KOPT-K1 (cell line): ENCODE data around the gene NFATC3.

Source experiments
- H3K27ac ChIP-seq: fragments of 200-600 bp; sonication (generic); 2 replicates; pipeline ENCODE4 v1.5.1; 2016; ENCODE audit warnings: antibody characterized with exemption, mild to moderate bottlenecking, low read depth, low read length; ENCODE audit not compliant: poor library complexity, severe bottlenecking
- H3K36me3 ChIP-seq: fragments of 200-600 bp; sonication (generic); 2 replicates; pipeline ENCODE4 v1.5.1; 2017; ENCODE audit warnings: antibody characterized with exemption, mild to moderate bottlenecking, low read length, moderate library complexity; ENCODE audit not compliant: insufficient read depth
- H3K9me3 ChIP-seq: fragments of 200-600 bp; sonication (generic); 2 replicates; pipeline ENCODE4 v1.5.1; 2017; ENCODE audit warnings: antibody characterized with exemption, low read length, mild to moderate bottlenecking; ENCODE audit not compliant: insufficient read depth, poor library complexity, severe bottlenecking

NFATC3 gene

DNA sequence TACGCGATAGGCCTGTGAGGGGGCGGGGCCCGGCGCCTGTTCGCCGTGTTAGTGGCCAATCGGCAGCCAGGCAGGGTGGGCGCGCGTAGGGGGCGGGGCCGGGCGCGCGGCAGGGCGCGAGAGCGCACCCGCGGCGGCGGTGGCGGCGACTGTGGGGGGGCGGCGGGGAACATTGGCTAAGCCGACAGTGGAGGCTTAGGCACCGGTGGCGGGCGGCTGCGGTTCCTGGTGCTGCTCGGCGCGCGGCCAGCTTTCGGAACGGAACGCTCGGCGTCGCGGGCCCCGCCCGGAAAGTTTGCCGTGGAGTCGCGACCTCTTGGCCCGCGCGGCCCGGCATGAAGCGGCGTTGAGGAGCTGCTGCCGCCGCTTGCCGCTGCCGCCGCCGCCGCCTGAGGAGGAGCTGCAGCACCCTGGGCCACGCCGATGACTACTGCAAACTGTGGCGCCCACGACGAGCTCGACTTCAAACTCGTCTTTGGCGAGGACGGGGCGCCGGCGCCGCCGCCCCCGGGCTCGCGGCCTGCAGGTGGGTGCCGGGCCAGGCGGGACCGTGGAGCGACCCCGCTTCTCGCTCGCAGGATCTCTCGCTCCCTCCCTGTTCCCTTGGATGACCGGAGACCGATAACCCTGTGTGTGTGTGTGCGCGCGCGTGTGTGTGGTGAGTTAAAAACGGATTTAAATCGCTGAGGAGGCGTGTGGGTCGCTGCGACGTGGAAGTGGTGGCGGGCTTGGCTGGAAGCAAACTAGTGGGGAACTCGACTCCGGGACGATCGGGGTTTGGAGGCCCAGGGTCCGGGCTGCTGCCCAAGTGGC is at the start of gene NFATC3:
Gene NFATC3, plus strand, starts transcription at position 112 of the 813 bp plus-strand sequence. Its CDS starts 312 bp downstream, at position 424.
- Histone ChIP-seq H3K27ac (peak within 1 kb of the TSS; percentile 93), H3K9me3 (no peaks in the 10 kb centered on the region), H3K36me3 (no peaks in the 10 kb centered on the region)

DNA sequence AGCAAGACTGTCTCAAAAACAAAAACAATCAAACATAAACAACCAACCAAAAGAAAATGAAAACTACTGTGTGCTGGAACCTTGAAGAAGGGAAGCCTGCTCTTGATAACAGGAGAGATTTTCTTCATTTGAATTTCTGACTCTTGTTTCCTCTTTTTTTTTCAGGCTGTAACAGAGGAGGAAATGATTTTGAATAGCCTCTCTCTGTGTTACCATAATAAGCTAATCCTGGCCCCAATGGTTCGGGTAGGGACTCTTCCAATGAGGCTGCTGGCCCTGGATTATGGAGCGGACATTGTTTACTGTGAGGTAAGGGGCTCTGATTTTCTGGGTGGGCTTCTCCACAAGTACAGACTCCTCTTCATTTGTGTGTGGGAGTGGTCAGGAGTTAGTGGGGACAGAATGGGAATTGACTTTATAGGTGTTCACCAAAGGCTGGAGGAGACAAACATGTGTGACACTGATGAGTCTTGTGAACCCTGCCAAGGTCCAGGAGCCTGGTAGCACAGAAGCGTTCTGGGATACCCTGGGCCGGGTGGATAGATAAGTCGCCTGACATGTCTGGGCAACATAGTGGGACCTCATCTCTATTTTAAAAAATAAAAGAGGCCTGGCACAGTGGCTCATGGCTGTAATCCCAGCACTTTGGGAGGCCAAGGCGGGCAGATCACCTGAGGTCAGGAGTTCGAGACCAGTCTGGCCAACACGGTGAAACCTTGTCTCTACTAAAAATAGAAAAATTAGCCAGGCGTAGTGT is 47.2 kb upstream of the NFATC3 start:
- Histone ChIP-seq H3K9me3 (no peaks in the 10 kb centered on the region), H3K36me3 (peaks cover 21% of the 10 kb centered on the region), H3K27ac (no peak overlapping the region)

DNA sequence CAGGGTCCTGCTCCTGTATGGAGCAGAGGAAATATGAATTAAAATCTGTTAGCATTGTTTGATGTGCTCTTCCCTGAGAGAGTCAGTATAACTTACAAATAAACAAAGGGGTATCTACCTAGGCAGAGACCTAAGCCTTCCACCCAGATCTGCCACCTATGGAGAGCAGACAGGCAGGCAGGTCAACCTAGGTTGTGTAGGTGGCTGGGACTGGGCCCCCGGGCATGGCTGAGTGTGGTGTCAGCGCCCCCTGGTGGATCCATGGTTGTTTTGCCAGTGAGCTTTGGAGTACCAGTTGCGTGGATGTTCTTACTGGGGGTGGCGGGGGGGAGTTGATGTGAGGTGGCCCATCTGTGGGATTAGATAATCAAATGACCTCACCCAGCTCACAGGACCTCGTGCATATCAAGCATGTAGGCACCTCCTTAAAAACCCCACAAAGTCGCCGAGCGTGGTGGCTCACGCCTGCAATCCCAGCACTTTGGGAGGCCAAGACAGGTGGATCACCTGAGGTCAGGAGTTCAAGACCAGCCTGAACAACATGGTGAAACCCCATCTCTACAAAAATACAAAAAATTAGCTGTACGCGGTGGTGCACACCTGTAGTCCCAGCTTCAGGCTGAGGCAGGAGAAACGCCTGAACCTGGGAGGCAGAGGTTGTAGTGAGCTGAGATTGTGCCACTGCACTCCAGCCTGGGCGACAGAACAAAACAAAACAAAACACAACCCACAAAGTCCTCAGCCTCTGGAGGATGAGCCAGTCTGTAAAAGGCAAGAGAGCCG is 44.5 kb upstream of the NFATC3 start:
- Histone ChIP-seq H3K27ac (no peak overlapping the region), H3K36me3 (peaks cover 25% of the 10 kb centered on the region), H3K9me3 (no peaks in the 10 kb centered on the region)

DNA sequence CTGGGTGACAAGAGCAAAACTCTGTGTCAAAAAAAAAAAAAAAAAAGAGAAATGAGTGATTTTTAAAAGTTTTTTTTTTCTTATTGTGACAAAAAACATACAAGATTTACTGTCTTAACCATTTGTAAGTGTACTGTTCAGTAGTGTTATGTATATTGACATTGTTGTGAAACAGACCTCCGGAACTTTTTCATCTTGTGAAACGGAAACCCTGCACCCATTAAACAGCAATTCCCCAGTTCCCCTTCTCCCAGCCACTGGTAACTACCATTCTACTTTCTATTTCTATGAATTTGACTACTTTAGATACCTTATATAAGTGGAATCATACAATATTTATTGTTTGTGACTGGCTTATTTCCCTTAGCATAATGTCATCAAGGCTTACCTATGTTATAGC is 43.4 kb upstream of the NFATC3 start:
- Histone ChIP-seq H3K36me3 (peaks cover 25% of the 10 kb centered on the region), H3K9me3 (no peaks in the 10 kb centered on the region)

DNA sequence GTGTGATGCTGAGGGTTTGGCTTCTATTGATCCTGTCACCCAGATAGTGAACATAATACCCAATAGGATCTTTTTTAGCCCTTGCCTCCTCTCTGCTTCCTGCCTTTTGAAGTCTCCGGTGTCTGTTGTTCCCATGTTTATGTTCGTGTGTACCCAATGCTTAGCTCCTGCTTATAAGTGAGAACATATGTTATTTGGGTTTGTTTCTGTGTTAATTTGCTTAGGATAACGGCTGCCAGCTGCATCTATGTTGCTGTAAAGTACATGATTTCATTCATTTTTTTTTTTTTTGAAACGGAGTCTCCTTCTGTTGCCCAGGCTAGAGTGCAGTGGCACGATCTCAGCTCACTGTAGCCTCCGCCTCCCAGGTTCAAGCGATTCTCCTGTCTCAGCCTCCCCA is 39.1 kb upstream of the NFATC3 start:
- Histone ChIP-seq H3K9me3 (no peaks in the 10 kb centered on the region), H3K36me3 (peaks cover 29% of the 10 kb centered on the region), H3K27ac (no peak overlapping the region)

More for the DNA sequence above, 43.4 kb upstream of the NFATC3 start:
- H3K27ac ChIP-seq, result no peak overlapping the region

DNA sequence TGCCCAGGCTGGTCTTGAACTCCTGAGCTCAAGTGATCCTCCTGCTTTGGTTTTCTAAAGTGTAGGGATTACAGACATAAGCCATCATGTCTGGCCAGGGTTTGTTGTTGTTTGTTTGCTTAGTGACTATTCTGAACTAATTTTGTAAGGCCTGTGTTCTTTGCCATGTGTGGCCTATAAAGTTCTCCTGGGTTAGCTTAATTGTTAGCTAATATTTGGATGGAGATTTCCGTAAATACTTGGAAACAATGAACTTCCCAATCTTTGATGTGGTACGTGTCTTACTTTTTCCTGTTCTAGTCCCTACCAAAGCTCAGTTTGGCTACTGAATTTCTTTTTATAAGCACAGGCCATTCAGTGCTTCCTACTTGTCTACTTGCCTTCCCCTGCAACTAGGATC is 37.2 kb upstream of the NFATC3 start:
- Histone ChIP-seq H3K36me3 (peaks cover 42% of the 10 kb centered on the region), H3K27ac (no peak overlapping the region), H3K9me3 (no peaks in the 10 kb centered on the region)

DNA sequence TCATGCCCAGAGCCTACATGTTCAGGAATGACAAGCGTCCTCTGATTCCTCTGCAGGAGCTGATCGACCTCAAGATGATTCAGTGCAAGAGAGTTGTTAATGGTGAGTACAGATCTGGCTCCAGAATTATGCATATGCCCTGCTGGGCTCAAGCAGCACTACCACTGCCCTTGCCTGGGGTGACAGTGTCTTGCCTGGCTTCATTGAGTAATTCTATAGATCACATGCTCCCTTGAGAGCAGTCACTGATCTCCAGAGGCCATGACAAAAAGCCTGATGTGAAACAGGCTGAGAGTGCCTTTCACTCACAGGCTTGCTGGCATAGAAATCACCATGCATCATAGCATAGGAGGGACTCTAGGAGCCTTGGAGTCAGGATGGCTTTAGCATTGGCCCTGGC is 35.7 kb upstream of the NFATC3 start:
- Histone ChIP-seq H3K27ac (no peak overlapping the region), H3K9me3 (no peaks in the 10 kb centered on the region), H3K36me3 (peaks cover 53% of the 10 kb centered on the region)

DNA sequence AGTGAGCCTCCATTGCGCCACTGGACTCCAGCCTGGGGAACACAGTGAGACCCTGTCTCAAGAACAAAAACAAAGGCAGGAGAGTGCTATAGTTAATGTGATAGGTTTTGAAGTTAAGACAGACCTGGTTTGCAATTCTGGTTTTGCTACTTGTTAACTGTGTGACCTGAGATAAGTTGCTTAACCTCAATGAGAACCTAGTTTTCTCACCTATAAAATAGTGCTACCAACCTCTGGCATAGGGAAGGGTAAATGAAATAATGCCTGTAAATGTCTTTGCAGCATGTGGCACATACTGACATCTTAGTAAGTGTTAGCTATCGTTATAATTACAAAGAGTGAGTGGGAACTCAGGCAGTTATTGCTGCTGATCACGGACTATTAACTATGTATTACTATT is 29.8 kb upstream of the NFATC3 start:
- Histone ChIP-seq H3K9me3 (no peaks in the 10 kb centered on the region), H3K36me3 (peaks cover 86% of the 10 kb centered on the region), H3K27ac (no peak overlapping the region)

DNA sequence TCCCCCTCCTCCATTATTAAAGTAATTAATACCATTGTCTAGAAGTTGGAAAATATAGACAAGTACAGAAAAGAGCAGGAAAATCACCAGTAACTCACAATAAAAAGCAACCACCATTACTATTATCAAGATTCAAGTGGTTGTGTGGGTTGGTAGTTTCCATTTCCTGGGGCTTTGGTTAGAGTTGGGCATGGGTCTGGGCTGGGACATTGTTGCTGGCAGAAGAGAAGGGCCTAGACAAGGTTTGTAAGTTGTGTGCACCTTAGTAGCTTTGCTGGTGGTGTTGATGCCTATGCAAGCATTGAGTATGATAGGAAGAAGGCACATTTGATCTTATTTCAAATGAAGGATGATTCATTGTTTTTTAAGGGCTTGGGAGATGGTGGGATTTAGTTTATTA is 25.4 kb upstream of the NFATC3 start:
- H3K9me3 ChIP-seq, result no peaks in the 10 kb centered on the region
- H3K36me3 ChIP-seq, result peaks cover 54% of the 10 kb centered on the region
- H3K27ac ChIP-seq, result no peak overlapping the region

DNA sequence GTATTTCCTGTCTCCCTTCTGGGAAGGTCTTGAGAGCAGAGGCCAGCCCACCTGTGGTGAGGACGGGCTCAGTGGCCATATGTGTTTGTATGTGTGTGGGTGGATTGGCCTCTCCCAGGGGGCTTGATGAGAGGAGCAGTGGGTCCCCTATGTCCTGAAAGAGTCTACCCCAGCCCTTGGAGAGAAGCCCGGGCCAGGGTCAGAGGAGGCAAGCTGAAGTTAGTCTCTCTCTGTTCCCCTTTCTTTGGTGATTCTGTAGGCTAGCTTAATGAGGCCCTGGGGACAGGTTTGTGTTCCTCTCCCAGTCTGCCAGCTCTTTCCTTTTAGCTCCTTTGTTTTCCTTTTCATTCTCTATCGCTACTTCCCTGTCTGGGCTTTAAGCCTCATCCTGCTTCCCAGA is 23.8 kb upstream of the NFATC3 start:
- H3K27ac ChIP-seq, result peak overlapping the region; percentile 31
- peaks cover 43% of the 10 kb centered on the region for H3K36me3 ChIP-seq

DNA sequence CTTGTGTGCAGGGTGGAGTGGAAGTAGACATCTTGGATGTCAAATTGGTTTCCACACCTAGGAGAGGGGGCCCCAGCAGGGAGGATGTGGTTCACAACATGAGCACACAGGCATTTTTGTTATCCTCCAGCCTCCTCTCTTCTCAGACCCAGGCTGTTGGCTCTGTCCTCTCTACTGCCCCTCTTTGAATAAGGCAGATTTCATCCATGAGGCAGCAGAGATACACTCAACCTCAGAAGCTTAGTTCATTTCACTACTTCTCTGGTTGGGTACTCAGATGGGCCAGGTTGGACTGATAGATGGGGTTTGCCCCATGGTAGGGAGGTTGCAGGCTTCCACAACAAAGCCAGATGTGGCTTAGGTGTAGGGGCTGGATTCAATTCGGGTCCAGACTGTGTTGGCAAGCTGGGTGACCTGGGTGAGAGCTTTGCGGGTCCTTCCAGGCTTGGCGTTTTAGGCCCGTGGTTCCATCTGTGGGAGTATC is 22.2 kb upstream of the NFATC3 start:
- Histone ChIP-seq H3K9me3 (no peaks in the 10 kb centered on the region), H3K36me3 (peaks cover 34% of the 10 kb centered on the region), H3K27ac (peak overlapping the region; percentile 70)

More for the DNA sequence above, 23.8 kb upstream of the NFATC3 start:
- no peaks in the 10 kb centered on the region for H3K9me3 ChIP-seq

DNA sequence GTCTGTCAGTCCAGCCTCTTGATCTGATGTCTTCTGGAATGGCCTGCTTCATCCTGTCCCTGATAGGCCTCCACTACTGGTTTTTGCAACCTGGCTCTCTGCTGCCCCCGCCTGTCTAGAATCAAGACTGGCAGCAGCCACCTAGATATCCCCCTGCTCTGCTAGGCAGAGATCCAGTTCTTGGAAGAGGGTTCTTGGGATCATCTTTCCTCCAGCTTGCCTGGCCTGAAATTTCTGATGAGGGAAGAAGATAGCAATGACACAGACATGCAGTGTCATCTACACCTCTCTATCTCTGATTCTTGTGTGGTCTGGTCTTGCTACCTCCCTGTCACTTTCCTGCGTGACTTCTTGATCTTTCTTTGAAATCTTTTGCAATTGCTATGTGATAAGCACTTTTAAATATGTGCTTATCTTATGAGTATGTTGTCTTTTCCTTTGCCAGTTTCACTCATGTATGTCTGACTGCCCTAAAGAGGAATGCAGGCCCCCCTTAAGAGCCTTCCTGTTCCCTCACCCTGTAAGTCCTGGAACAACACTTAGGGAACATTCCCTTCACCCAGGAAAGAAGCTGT is 20.3 kb upstream of the NFATC3 start:
- H3K27ac ChIP-seq, result peak overlapping the region; percentile 19
- peaks cover 20% of the 10 kb centered on the region; the same call in 1 of the 2 replicates for H3K36me3 ChIP-seq
- H3K9me3 ChIP-seq, result no peaks in the 10 kb centered on the region

DNA sequence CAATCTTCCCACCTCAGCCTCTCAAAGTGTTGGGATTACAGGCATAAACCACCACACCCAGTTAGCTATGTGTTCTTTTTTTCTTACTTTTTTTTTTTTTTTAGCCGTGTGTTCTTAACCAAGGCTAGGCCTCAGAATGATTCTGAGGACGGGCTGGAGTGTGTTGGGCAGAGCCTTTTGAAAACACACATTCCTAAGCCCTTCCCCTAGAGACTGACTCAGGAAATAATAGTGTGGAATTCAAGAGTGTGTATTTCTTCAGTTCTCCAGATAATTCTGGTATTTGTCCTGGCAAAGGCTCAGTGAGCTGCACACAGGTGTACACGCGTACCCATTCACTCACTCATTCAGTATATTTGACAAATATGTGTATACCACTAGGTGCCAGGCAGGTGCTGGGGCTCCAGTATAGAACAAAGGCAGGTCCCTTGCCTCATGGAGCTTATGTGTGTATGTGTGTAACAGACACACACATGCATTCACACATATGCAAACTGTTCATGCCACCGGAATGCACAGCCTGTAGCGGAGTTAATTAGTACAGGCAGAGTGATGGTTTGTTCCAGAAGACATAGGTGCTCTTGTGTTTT is 19.4 kb upstream of the NFATC3 start:
- H3K36me3 ChIP-seq, result peaks cover 16% of the 10 kb centered on the region; the same call in 1 of the 2 replicates
- H3K9me3 ChIP-seq, result no peaks in the 10 kb centered on the region
- H3K27ac ChIP-seq, result peak overlapping the region; percentile 7

DNA sequence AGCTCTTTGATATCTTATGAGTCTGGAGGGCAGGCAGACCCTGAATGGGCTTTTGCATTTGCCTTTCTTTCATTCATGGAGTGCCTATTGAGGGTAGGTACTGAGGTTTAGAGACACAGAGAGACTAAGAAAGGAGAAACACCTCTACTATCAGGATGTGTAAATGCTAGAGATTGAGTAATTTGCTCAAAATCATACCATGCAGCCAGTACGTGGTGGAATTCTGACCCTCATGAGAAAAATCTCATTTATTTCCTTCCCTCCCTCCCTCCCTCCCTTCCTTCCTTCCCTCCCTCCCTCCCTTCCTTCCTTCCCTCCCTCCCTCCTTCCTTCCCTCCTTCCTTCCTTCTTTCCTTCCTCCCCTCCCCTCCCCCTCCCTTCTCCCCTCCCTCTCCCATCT is 18.4 kb upstream of the NFATC3 start:
- peaks cover 14% of the 10 kb centered on the region; the same call in 1 of the 2 replicates for H3K36me3 ChIP-seq
- no peaks in the 10 kb centered on the region for H3K9me3 ChIP-seq
- peak overlapping the region; percentile 7 for H3K27ac ChIP-seq
